GM19025 (cell line): ENCODE results near the gene BORCS5.
"Not testable (repeated sequence)": the region's sequence is repeated elsewhere in the genome, so short reads cannot be mapped to it uniquely, and the experiment has no call there.

ENCODE experiments used
- ATAC-seq: cut with Tn5 transposase; IDR thresholded peaks from one replicate; pipeline ENCODE4 v1.9.1; 2021; ENCODE audit warnings: mild to moderate bottlenecking, low read depth, moderate library complexity; ENCODE audit not compliant: unreplicated experiment

Gene BORCS5

GRCh38 chr12:12351468-12352185 is 5.3 kb upstream of the BORCS5 start:
- ATAC-seq: not testable (repeated sequence)

- no peak for ATAC-seq
Measured at GRCh38 chr12:12353276-12353675, 3.6 kb upstream of the BORCS5 start.

GRCh38 chr12:12353807-12354206 is 3.1 kb upstream of the BORCS5 start:
- ATAC-seq: no peak

GRCh38 chr12:12356467-12356895 is 397 bp upstream of the BORCS5 start:
- ATAC-seq: no peak

GRCh38 chr12:12357719-12358461 is 1.0 kb downstream of the BORCS5 start:
- ATAC-seq: no peak

GRCh38 chr12:12358528-12358927 is 1.6 kb downstream of the BORCS5 start:
- ATAC-seq: no peak

- ATAC-seq: no peak
Measured at GRCh38 chr12:12364787-12365445, 8.0 kb downstream of the BORCS5 start.

- no peak for ATAC-seq
Measured at GRCh38 chr12:12365446-12365802, 8.5 kb downstream of the BORCS5 start.

GRCh38 chr12:12365931-12366431 is 9.1 kb downstream of the BORCS5 start:
- ATAC-seq: no peak

GRCh38 chr12:12366701-12367481 is 10.0 kb downstream of the BORCS5 start:
- no peak for ATAC-seq

GRCh38 chr12:12367482-12367998 is 10.7 kb downstream of the BORCS5 start:
- no peak for ATAC-seq

GRCh38 chr12:12372946-12373722 is 16.3 kb downstream of the BORCS5 start:
- ATAC-seq: no peak

GRCh38 chr12:12376646-12377448 is 20.0 kb downstream of the BORCS5 start:
- ATAC-seq: no peak

- ATAC-seq: no peak
Measured at GRCh38 chr12:12378616-12379015, 21.7 kb downstream of the BORCS5 start.

GRCh38 chr12:12379831-12380730 is 23.2 kb downstream of the BORCS5 start:
- no peak for ATAC-seq

GRCh38 chr12:12380949-12381593 is 24.2 kb downstream of the BORCS5 start:
- no peak for ATAC-seq

GRCh38 chr12:12381982-12382381 is 25.1 kb downstream of the BORCS5 start:
- no peak for ATAC-seq
